Upper lobe of left lung (tissue), 4 donors: ENCODE measurements around the gene LCP1.

Experiments
- CTCF ChIP-seq, 6 experiments: fragments of 450-650 bp in 4 of 6; fragments of 200-600 bp in 2 of 6; sonication (generic) in 2 of 6; IDR thresholded peaks; one replicate each; pipeline ENCODE4 v1.5.1; 2016 to 2019; ENCODE audit warnings: antibody characterized with exemption in 6 of 6
- EP300 ChIP-seq, 4 donors: sonication (generic); formaldehyde crosslinking; IDR thresholded peaks; one replicate each; pipeline ENCODE4 v1.5.1; 2017; ENCODE audit warnings: antibody characterized with exemption in 4 of 4, control low read depth in 2 of 4
- POLR2A ChIP-seq, 4 donors: fragments of 450-650 bp; IDR thresholded peaks; one replicate each; pipeline ENCODE4 v1.5.1; 2016 to 2017; ENCODE audit warnings: antibody characterized with exemption in 4 of 4, mild to moderate bottlenecking in 2 of 4
- POLR2AphosphoS5 ChIP-seq, 2 donors: sonication (generic); formaldehyde crosslinking; IDR thresholded peaks; one replicate each; pipeline ENCODE4 v1.5.1; 2017; ENCODE audit warnings: antibody characterized with exemption in 2 of 2

GRCh38 chr13:46210362-46211083, 28.5 kb upstream of the LCP1 start:
- TF ChIP-seq CTCF (IDR thresholded peaks at IDR 0.05) (no peak), POLR2AphosphoS5 (IDR thresholded peaks at IDR 0.05) (no peak), POLR2A (IDR thresholded peaks at IDR 0.05) (no peak), EP300 (IDR thresholded peaks at IDR 0.05) (no peak)
